ENCODE measurements around the gene ZNF331. TPM values are rescaled to one million over a fixed set of nuclear protein-coding genes. Genes with fewer than 3 reads are reported as not detected.
A peak's percentile ranks its signal among the peaks of the same experiment; 100 is the strongest.
"Not testable (repeated sequence)": the region's sequence is repeated elsewhere in the genome, so short reads cannot be mapped to it uniquely, and the experiment has no call there.

Gene ZNF331
- polyA plus RNA-seq, 3 donors, result 6.6 to 42.4 (median 9.5) TPM

GRCh38 chr19:53498024-53498395 lies 39.9 kb upstream of the ZNF331 start:
- H3K4me2 ChIP-seq (replicated peaks; ENCODE audit: extremely low read depth, low read length, poor library complexity, severe bottlenecking); H3K27me3 ChIP-seq (ENCODE audit: control insufficient read depth in 2 of 2, insufficient read depth in 2 of 2, low read length in 2 of 2); H3K27ac ChIP-seq (ENCODE audit: low read depth in 1 of 2, low read length in 2 of 2); H3K4me3 Mint-ChIP-seq; H3K4me1 ChIP-seq (ENCODE audit: control insufficient read depth in 1 of 2, insufficient read depth in 2 of 2, low read length in 2 of 2); H4K20me1 ChIP-seq (ENCODE audit: insufficient read depth, low read length); H2AFZ ChIP-seq (ENCODE audit: insufficient read depth, low read depth, low read length, poor library complexity, severe bottlenecking); H3K4me1 Mint-ChIP-seq; H3K79me2 ChIP-seq (ENCODE audit: insufficient read depth, low read length); H3K9ac ChIP-seq (ENCODE audit: insufficient read depth, low read length, poor library complexity, severe bottlenecking); H3K27ac Mint-ChIP-seq; H3K4me3 ChIP-seq (replicated peaks in 1 of 3; ENCODE audit: low read depth in 2 of 3, low read length in 3 of 3); intact Hi-C loops (cut with micrococcal nuclease); H3K27me3 Mint-ChIP-seq (ENCODE audit: low read depth in 3 of 3); DNase-seq: not testable (repeated sequence)
- Histone ChIP-seq H3K36me3 (replicated peaks in 1 of 2; ENCODE audit: control insufficient read depth in 1 of 2, insufficient read depth in 2 of 2, low read length in 2 of 2) (peaks cover 0 to 12% of the 10 kb centered on the region in 2 donors), H3K9me3 (replicated peaks in 1 of 2; ENCODE audit: control insufficient read depth in 1 of 2, insufficient read depth in 1 of 2, low read length in 2 of 2) (peaks cover 49 to 51% of the 10 kb centered on the region in 2 donors)
- WGBS (ENCODE audit: insufficient coverage), result no CpG with 5 or more reads among the region's 4 CpGs
- H3K36me3 Mint-ChIP-seq, result peaks cover 0 to 14% of the 10 kb centered on the region in 2 donors
- peaks cover 32 to 79% (median 66%) of the 10 kb centered on the region in 7 donors for H3K9me3 Mint-ChIP-seq

- H3K36me3 Mint-ChIP-seq; H3K4me3 ChIP-seq (replicated peaks in 1 of 3; ENCODE audit: low read depth in 2 of 3, low read length in 3 of 3); H3K27ac ChIP-seq (ENCODE audit: low read depth in 1 of 2, low read length in 2 of 2); H4K20me1 ChIP-seq (ENCODE audit: insufficient read depth, low read length); intact Hi-C loops (cut with micrococcal nuclease); H3K36me3 ChIP-seq (replicated peaks in 1 of 2; ENCODE audit: control insufficient read depth in 1 of 2, insufficient read depth in 2 of 2, low read length in 2 of 2); H3K4me1 ChIP-seq (ENCODE audit: control insufficient read depth in 1 of 2, insufficient read depth in 2 of 2, low read length in 2 of 2); H3K79me2 ChIP-seq (ENCODE audit: insufficient read depth, low read length); H3K9ac ChIP-seq (ENCODE audit: insufficient read depth, low read length, poor library complexity, severe bottlenecking); H3K4me1 Mint-ChIP-seq; H3K4me2 ChIP-seq (replicated peaks; ENCODE audit: extremely low read depth, low read length, poor library complexity, severe bottlenecking); H3K27me3 ChIP-seq (ENCODE audit: control insufficient read depth in 2 of 2, insufficient read depth in 2 of 2, low read length in 2 of 2); H3K4me3 Mint-ChIP-seq; DNase-seq; H3K27ac Mint-ChIP-seq; H2AFZ ChIP-seq (ENCODE audit: insufficient read depth, low read depth, low read length, poor library complexity, severe bottlenecking): not testable (repeated sequence)
- H3K27me3 Mint-ChIP-seq (ENCODE audit: low read depth in 3 of 3), result peaks cover 0 to 14% (median 3%) of the 10 kb centered on the region in 3 donors
- no CpG with 5 or more reads among the region's 7 CpGs for WGBS (ENCODE audit: insufficient coverage)
- H3K9me3 ChIP-seq (replicated peaks in 1 of 2; ENCODE audit: control insufficient read depth in 1 of 2, insufficient read depth in 1 of 2, low read length in 2 of 2), result peaks cover 6 to 12% of the 10 kb centered on the region in 2 donors
- peaks cover 13 to 37% (median 29%) of the 10 kb centered on the region in 7 donors for H3K9me3 Mint-ChIP-seq
These were observed 34.8 kb upstream of the ZNF331 start for GRCh38 chr19:53503151-53503550.

GRCh38 chr19:53503671-53504364 lies 34.1 kb upstream of the ZNF331 start:
- H2AFZ ChIP-seq (ENCODE audit: insufficient read depth, low read depth, low read length, poor library complexity, severe bottlenecking); H3K36me3 Mint-ChIP-seq; H3K4me1 Mint-ChIP-seq; H3K27ac Mint-ChIP-seq; H3K4me2 ChIP-seq (replicated peaks; ENCODE audit: extremely low read depth, low read length, poor library complexity, severe bottlenecking); H3K4me1 ChIP-seq (ENCODE audit: control insufficient read depth in 1 of 2, insufficient read depth in 2 of 2, low read length in 2 of 2); H3K27me3 ChIP-seq (ENCODE audit: control insufficient read depth in 2 of 2, insufficient read depth in 2 of 2, low read length in 2 of 2); H3K36me3 ChIP-seq (replicated peaks in 1 of 2; ENCODE audit: control insufficient read depth in 1 of 2, insufficient read depth in 2 of 2, low read length in 2 of 2); H3K9me3 ChIP-seq (replicated peaks in 1 of 2; ENCODE audit: control insufficient read depth in 1 of 2, insufficient read depth in 1 of 2, low read length in 2 of 2); H3K4me3 ChIP-seq (replicated peaks in 1 of 3; ENCODE audit: low read depth in 2 of 3, low read length in 3 of 3); H3K27ac ChIP-seq (ENCODE audit: low read depth in 1 of 2, low read length in 2 of 2); DNase-seq; H3K79me2 ChIP-seq (ENCODE audit: insufficient read depth, low read length); intact Hi-C loops (cut with micrococcal nuclease); H3K9ac ChIP-seq (ENCODE audit: insufficient read depth, low read length, poor library complexity, severe bottlenecking); H4K20me1 ChIP-seq (ENCODE audit: insufficient read depth, low read length): not testable (repeated sequence)
- WGBS (ENCODE audit: insufficient coverage), result no CpG with 5 or more reads among the region's 14 CpGs
- peaks cover 8 to 31% (median 23%) of the 10 kb centered on the region in 7 donors for H3K9me3 Mint-ChIP-seq
- H3K27me3 Mint-ChIP-seq (ENCODE audit: low read depth in 3 of 3), result peaks cover 0 to 14% (median 3%) of the 10 kb centered on the region in 3 donors
- peak overlapping the region in 1 of 2 donors; percentile 6 for H3K4me3 Mint-ChIP-seq

GRCh38 chr19:53504365-53504703 lies 33.6 kb upstream of the ZNF331 start:
- H3K4me3 ChIP-seq (replicated peaks in 1 of 3; ENCODE audit: low read depth in 2 of 3, low read length in 3 of 3); H3K4me1 ChIP-seq (ENCODE audit: control insufficient read depth in 1 of 2, insufficient read depth in 2 of 2, low read length in 2 of 2); H3K79me2 ChIP-seq (ENCODE audit: insufficient read depth, low read length); H2AFZ ChIP-seq (ENCODE audit: insufficient read depth, low read depth, low read length, poor library complexity, severe bottlenecking); H3K4me1 Mint-ChIP-seq; H3K4me2 ChIP-seq (replicated peaks; ENCODE audit: extremely low read depth, low read length, poor library complexity, severe bottlenecking); H3K27me3 ChIP-seq (ENCODE audit: control insufficient read depth in 2 of 2, insufficient read depth in 2 of 2, low read length in 2 of 2); intact Hi-C loops (cut with micrococcal nuclease); H3K36me3 Mint-ChIP-seq; H3K4me3 Mint-ChIP-seq; H3K36me3 ChIP-seq (replicated peaks in 1 of 2; ENCODE audit: control insufficient read depth in 1 of 2, insufficient read depth in 2 of 2, low read length in 2 of 2); H3K9me3 ChIP-seq (replicated peaks in 1 of 2; ENCODE audit: control insufficient read depth in 1 of 2, insufficient read depth in 1 of 2, low read length in 2 of 2); DNase-seq; H3K27ac ChIP-seq (ENCODE audit: low read depth in 1 of 2, low read length in 2 of 2); H4K20me1 ChIP-seq (ENCODE audit: insufficient read depth, low read length); H3K27ac Mint-ChIP-seq; H3K9ac ChIP-seq (ENCODE audit: insufficient read depth, low read length, poor library complexity, severe bottlenecking): not testable (repeated sequence)
- H3K9me3 Mint-ChIP-seq, result peaks cover 8 to 29% (median 22%) of the 10 kb centered on the region in 7 donors
- WGBS (ENCODE audit: insufficient coverage), result 4% methylated on average over 4 of the region's 13 CpGs
- H3K27me3 Mint-ChIP-seq (ENCODE audit: low read depth in 3 of 3), result peaks cover 0 to 14% (median 3%) of the 10 kb centered on the region in 3 donors

All from CD14-positive monocyte (primary cell).